Endothelial cell of umbilical vein (primary cell): ENCODE data around the gene PPY.

ENCODE experiments used
- CTCF ChIP-seq, 2 donors: IDR thresholded peaks; 1 replicate in 1 of 2; 2 replicates in 1 of 2; pipeline ENCODE4 v1.5.1; 2011; ENCODE audit warnings: low read length in 2 of 2, mild to moderate bottlenecking in 2 of 2, moderate library complexity in 2 of 2, control low read depth in 1 of 2, inconsistent platforms in 1 of 2, low read depth in 1 of 2; ENCODE audit not compliant: insufficient read depth in 1 of 2; ENCODE audit errors: extremely low read depth in 1 of 2
- EZH2 ChIP-seq: IDR thresholded peaks from 2 replicates; pipeline ENCODE4 v1.6.1; 2012; ENCODE audit warnings: borderline replicate concordance, low read depth, mild to moderate bottlenecking, moderate library complexity, low read length, inconsistent platforms; ENCODE audit not compliant: severe bottlenecking
- FOS ChIP-seq: IDR thresholded peaks from 2 replicates; pipeline ENCODE4 v1.6.1; 2011; ENCODE audit warnings: mild to moderate bottlenecking, low read length, moderate library complexity, borderline replicate concordance; ENCODE audit not compliant: insufficient read depth
- GATA2 ChIP-seq: IDR thresholded peaks from 2 replicates; pipeline ENCODE4 v1.7.0; 2011; ENCODE audit warnings: low read depth, mild to moderate bottlenecking, moderate library complexity, mixed read lengths, low read length; ENCODE audit not compliant: insufficient read length, insufficient read depth
- MAX ChIP-seq: IDR thresholded peaks from 2 replicates; pipeline ENCODE4 v1.6.1; 2011; ENCODE audit not compliant: insufficient read depth, insufficient read length
- MYC ChIP-seq: IDR thresholded peaks from one replicate; pipeline ENCODE4 v1.6.1; 2011; ENCODE audit warnings: mild to moderate bottlenecking, low read depth, low read length
- POLR2A ChIP-seq: IDR thresholded peaks from 2 replicates; pipeline ENCODE4 v1.6.1; 2012; ENCODE audit warnings: low read depth, mild to moderate bottlenecking, control low read depth, low read length
- POLR2AphosphoS5 ChIP-seq: IDR thresholded peaks from 2 replicates; pipeline ENCODE4 v1.6.1; 2012; ENCODE audit warnings: low read depth, mild to moderate bottlenecking, control low read depth, low read length, moderate library complexity; ENCODE audit not compliant: insufficient read depth

GRCh38 chr17:43891851-43892646 lies 50.2 kb downstream of the PPY start:
- TF ChIP-seq CTCF (IDR thresholded peaks at IDR 0.05; ENCODE audit: extremely low read depth in 1 of 2, insufficient read depth in 1 of 2, low read depth in 1 of 2, low read length in 2 of 2): no peak
- TF ChIP-seq EZH2: no peak
- no peak for TF ChIP-seq POLR2A
- no peak for TF ChIP-seq MAX
- no peak for TF ChIP-seq GATA2
- no peak for TF ChIP-seq FOS
- TF ChIP-seq POLR2AphosphoS5: no peak
- no peak for TF ChIP-seq MYC
